Stimulated activated CD4-positive, alpha-beta T cell treated with anti-CD3 and anti-CD28 coated beads, Interleukin-15, amount 100 ng/mL, for 24 hours (primary cell): Measurements from ENCODE around the gene TFAP2D.

Experiments used
- DNase-seq: peaks from one replicate; pipeline ENCODE4 v3.0.0-alpha.2; 2020

The TFAP2D gene

GRCh38 chr6:50713226-50713625 is at the start of gene TFAP2D:
Gene TFAP2D (plus strand): TSS chr6:50713526. CDS start chr6:50714056, 530 bp downstream.
- DNase-seq = no peak

- no peak for DNase-seq
These were observed 49.5 kb upstream of the TFAP2D start for GRCh38 chr6:50663806-50664205.

GRCh38 chr6:50666089-50666488 is 47.2 kb upstream of the TFAP2D start:
- DNase-seq = no peak

- DNase-seq = no peak
These were observed 32.0 kb upstream of the TFAP2D start for GRCh38 chr6:50681213-50681824.

GRCh38 chr6:50689210-50689609 is 24.1 kb upstream of the TFAP2D start:
- DNase-seq = no peak

- DNase-seq = no peak
These were observed 21.4 kb upstream of the TFAP2D start for GRCh38 chr6:50691814-50692495.

GRCh38 chr6:50698546-50698945 is 14.8 kb upstream of the TFAP2D start:
- DNase-seq = no peak

- DNase-seq = no peak
These were observed 14.1 kb upstream of the TFAP2D start for GRCh38 chr6:50699051-50699775.

- no peak for DNase-seq
These were observed 6.8 kb upstream of the TFAP2D start for GRCh38 chr6:50706575-50706974.

GRCh38 chr6:50707191-50707590 is 6.1 kb upstream of the TFAP2D start:
- DNase-seq = no peak

- DNase-seq = no peak
These were observed 5.5 kb upstream of the TFAP2D start for GRCh38 chr6:50707652-50708300.

- DNase-seq = no peak
These were observed 4.5 kb upstream of the TFAP2D start for GRCh38 chr6:50708664-50709365.

- DNase-seq = no peak
These were observed 4.0 kb upstream of the TFAP2D start for GRCh38 chr6:50709366-50709734.

- DNase-seq = no peak
These were observed 1.6 kb upstream of the TFAP2D start for GRCh38 chr6:50711686-50712085.

GRCh38 chr6:50712291-50712690 is 1.0 kb upstream of the TFAP2D start:
- DNase-seq = no peak

GRCh38 chr6:50713977-50714486 is 706 bp downstream of the TFAP2D start:
- no peak for DNase-seq

- DNase-seq = no peak
These were observed 1.4 kb downstream of the TFAP2D start for GRCh38 chr6:50714487-50715379.

- no peak for DNase-seq
These were observed 3.7 kb downstream of the TFAP2D start for GRCh38 chr6:50716899-50717509.

- no peak for DNase-seq
These were observed 4.6 kb downstream of the TFAP2D start for GRCh38 chr6:50717734-50718457.

- DNase-seq = no peak
These were observed 5.2 kb downstream of the TFAP2D start for GRCh38 chr6:50718566-50718965.

GRCh38 chr6:50720623-50721022 is 7.3 kb downstream of the TFAP2D start:
- no peak for DNase-seq
